ENCODE data around the gene FHOD1. TPM values are rescaled to one million over a fixed set of nuclear protein-coding genes. Genes with fewer than 3 reads are reported as not detected.

FHOD1 gene
- total and polyA plus RNA-seq, 2 of the 13 experiments (the other 11 are each of a cell fraction or from before 2014, with no cell fraction given): 20.0 to 20.8 TPM

- TF ChIP-seq ZNF451 (CRISPR knock-in tag; IDR thresholded peaks at IDR 0.05) (peak; percentile 73), ZNF580 (CRISPR knock-in tag; IDR thresholded peaks at IDR 0.05; ENCODE audit: borderline replicate concordance, low read depth) (peak; percentile 28; the same call in 1 of the 2 replicates), ZNF660 (CRISPR knock-in tag; IDR thresholded peaks at IDR 0.05; ENCODE audit: borderline replicate concordance, low read depth) (no peak), ZBTB34 (CRISPR knock-in tag; IDR thresholded peaks at IDR 0.05) (peak; percentile 58; the same call in 1 of the 2 replicates), ZMYM3 (CRISPR knock-in tag; IDR thresholded peaks at IDR 0.05) (no peak), ETV5 (CRISPR knock-in tag; IDR thresholded peaks at IDR 0.05; ENCODE audit: borderline replicate concordance) (peak; percentile 71; the same call in 1 of the 2 replicates), TOPORS (CRISPR knock-in tag; IDR thresholded peaks at IDR 0.05) (peak; percentile 86), MED13 (CRISPR knock-in tag; IDR thresholded peaks at IDR 0.05) (0 out of 2 replicates have a peak, but pooled peaks have one; percentile 31), ZFP82 (CRISPR knock-in tag; IDR thresholded peaks at IDR 0.05; ENCODE audit: borderline replicate concordance) (0 out of 2 replicates have a peak, but pooled peaks have one; percentile 48), RFXANK (CRISPR knock-in tag; IDR thresholded peaks at IDR 0.05) (peak; percentile 57; the same call in 1 of the 2 replicates), SNAPC4 (CRISPR knock-in tag; IDR thresholded peaks at IDR 0.05) (no peak), ZNF740 (CRISPR knock-in tag; IDR thresholded peaks at IDR 0.05) (no peak), HMG20A (CRISPR knock-in tag; IDR thresholded peaks at IDR 0.05; ENCODE audit: borderline replicate concordance) (0 out of 2 replicates have a peak, but pooled peaks have one; percentile 9), ZSCAN21 (CRISPR knock-in tag; IDR thresholded peaks at IDR 0.05; ENCODE audit: borderline replicate concordance) (peak; percentile 42; the same call in 1 of the 2 replicates), NFKB2 (CRISPR knock-in tag; IDR thresholded peaks at IDR 0.05; ENCODE audit: borderline replicate concordance) (no peak), GATAD2A (CRISPR knock-in tag; IDR thresholded peaks at IDR 0.05) (0 out of 2 replicates have a peak, but pooled peaks have one; percentile 48), ZNF292 (CRISPR knock-in tag; IDR thresholded peaks at IDR 0.05; ENCODE audit: borderline replicate concordance, low read depth) (no peak), NFE2 (CRISPR knock-in tag; IDR thresholded peaks at IDR 0.05) (no peak), PBX2 (CRISPR knock-in tag; IDR thresholded peaks at IDR 0.05) (no peak), NBN (conservative IDR thresholded peaks at IDR 0.05) (no peak), ZNF782 (CRISPR knock-in tag; IDR thresholded peaks at IDR 0.05; ENCODE audit: borderline replicate concordance) (no peak; the same call in 1 of the 2 replicates), CHD2 (IDR thresholded peaks at IDR 0.05; ENCODE audit: low read depth, low read length) (peak; percentile 58; the same call in 1 of the 2 replicates)
Measured at GRCh38 chr16:67247192-67248072, at the start of gene FHOD1 (continued).
